GM18502 (cell line): ENCODE data around the gene GREB1L.

Experiments
- ATAC-seq: cut with Tn5 transposase; IDR thresholded peaks from one replicate; pipeline ENCODE4 v1.9.1; 2021; ENCODE audit warnings: mild to moderate bottlenecking; ENCODE audit not compliant: unreplicated experiment, poor library complexity

The GREB1L gene

DNA sequence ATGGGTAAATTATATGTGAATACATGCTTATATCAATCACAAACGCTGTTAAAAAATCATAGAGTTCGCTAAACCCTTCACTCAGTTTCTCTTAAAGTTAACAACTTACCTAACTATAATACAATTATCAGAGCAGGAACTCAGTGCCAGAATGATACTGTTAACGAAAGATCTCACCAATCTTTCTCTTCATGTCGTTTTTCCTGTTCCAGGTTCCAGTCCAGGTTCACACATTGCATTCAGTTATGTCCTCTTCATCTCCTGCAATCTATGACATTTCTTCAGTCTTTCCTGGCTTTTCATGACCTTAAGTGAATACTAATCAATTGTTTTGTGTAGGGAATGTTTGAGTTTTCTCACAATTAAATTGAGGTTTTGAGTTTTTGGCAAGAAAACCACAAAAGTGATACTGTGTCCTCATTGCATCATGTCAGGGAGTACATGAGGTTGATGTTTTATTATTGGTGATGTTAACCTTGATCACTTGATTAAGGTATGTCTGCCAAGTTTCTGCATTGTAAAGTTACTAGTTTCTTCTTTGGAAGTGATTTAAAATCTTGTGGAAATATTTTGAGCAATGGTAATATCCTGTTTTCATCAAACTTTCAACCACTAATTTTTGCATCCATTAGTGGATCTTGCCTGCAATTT, 226.6 kb downstream of the GREB1L start:
- ATAC-seq, result no peak

DNA sequence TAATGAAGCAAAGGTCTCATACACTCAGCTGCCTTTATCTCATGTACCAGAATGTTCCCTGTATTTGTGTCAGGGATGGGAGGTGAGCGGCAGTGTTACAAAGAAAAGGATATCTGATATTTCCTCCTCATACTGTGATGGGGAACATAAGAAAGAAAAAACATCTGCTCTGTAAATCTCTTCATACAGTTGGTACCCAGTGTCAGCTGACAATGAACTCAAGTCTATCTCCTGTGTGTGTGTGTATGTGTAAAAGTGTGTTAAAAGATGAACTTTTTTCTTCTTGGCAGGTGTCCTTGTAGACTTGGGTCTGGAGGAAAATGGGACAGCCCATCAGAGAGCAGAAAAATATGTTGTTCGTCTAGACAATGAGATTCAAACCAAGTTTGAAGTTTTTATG, 230.7 kb downstream of the GREB1L start:
- no peak for ATAC-seq

GRCh38 chr18:21474621-21475020, 232.6 kb downstream of the GREB1L start:
- ATAC-seq, result no peak

- ATAC-seq, result no peak
Observed at GRCh38 chr18:21479721-21480120, 237.7 kb downstream of the GREB1L start.

- no peak for ATAC-seq
Observed at GRCh38 chr18:21481739-21482138, 239.7 kb downstream of the GREB1L start.

- no peak for ATAC-seq
Observed at GRCh38 chr18:21483051-21483450, 241.0 kb downstream of the GREB1L start.

DNA sequence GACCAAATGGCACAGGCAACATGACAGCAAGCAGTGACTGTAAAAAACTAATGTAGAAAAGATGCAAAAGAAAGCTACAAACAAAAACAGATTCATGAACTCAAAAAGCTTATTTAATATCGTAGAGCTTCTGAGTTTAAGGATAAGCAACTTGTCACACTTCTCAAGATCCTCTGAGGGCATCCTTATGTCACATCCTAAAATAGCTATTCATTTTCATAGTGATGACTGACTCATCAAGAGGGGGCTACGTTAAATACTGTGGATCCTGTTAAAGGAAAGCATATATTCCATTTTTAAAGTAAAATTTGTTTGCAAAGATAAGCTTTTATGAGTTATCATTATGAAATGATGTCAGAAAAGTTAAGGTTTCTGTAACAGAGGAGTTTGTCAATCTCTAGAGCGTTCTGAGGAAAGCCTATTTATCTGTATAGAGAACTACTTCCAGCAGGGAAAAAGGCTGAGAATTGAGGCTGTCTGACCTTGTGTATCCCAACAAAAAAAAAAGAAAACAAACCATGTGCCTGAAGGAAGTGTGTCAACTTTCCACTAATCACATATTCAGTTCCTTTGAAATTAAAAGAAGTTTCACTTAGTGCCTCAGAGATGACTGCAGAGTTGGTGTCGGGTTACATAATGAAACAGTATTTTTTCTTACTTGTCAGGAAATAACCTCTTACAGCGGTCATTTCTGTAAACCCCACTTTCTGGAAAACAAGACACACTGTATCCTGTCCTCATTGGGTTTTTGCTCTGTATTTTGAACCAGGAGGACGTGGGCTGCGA, 243.0 kb downstream of the GREB1L start:
- no peak for ATAC-seq

DNA sequence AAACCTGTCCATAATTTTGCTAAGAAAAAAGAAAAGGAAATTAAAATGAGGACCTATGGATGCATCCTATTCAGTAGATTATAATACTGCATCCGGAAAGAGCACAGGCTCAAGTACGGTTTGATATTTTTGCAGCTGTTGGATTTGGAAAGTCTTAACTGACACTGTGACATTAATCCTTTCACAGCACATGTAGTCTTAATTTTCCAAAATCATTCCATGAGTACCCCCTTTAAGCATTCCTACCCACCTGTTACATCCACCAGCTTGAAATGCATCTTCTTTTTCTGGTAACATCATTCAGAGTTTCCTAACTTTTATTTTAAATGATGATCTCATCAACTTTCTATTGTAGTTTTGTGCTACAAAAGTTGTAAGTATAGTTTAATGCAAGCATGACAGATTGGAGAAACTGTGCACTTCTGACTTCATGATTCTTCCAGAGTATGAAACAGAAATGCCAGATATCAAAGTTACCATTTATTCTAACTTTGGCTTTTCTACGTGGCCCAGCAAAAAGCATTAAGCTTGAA, 244.9 kb downstream of the GREB1L start:
- ATAC-seq, result no peak

DNA sequence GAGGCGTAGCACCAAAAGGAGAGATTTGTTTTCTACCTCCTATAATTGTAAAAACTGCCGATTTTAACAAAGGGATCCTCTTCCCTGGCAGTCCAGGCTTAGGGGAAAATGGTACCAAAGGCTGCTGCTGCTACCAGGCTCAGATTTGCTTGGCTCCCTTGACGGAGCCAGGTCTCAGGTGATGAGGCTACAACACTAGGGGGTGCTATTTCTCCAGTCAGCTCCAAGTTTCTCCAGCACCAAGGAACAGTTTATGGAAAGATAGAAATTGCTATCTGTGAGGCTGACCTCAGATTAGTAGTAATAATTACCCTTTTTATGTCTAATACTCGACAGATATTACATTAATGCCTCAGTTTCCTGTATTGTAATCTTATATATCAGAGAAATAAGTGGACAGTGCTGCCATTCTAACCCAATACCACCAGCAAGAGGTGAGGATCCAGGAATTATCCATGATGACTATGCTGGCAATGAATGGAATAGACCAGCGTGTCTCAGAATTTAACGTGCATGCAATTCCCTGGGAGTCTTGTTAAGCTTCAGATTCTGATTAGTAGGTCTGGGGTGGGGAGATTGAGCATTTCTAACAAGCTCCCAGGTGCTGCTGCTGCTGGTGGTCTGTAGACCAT, 247.2 kb downstream of the GREB1L start:
- ATAC-seq, result no peak

DNA sequence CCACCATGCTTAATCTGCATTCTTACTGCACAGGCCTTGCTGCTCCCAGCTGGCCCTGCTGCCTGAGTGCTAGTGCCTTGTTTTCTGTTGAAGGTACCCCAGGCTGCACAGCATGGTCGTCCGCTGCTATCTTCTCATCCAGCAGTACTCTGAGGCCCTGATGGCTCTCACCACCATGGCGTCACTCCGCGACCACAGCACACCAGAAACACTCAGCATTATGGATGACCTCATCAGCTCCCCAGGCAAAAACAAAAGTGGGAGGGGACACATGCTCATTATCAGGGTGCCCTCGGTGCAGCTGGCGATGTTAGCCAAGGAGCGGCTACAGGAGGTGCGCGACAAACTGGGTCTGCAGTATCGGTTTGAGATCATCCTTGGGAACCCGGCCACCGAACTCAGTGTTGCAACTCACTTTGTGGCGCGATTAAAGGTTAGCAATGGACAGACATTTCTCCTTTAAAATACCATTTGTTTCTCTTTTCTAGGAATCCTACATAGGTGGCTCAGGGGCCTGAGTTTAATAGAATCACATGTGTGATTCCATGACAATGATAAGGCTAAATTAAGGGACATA, 248.0 kb downstream of the GREB1L start:
- no peak for ATAC-seq

DNA sequence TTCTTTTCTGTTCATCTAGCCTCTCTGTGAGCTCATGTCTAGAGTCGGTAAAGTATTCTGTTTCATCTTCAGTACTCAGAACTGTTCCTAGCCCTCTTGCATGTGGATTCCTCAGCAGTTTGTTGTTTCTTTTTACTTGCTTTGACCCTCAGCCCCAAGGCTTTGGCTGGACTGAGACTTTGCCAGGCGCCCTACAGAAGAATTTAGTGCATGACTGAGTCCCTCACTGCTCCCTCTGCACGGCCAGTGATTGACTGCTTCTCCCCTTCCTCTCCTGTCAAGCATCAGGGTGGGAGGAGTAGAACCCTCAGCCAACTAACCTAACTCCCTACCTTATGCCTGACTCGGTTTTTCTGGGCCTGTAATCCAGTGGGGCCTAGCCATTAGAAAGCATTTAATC, 248.7 kb downstream of the GREB1L start:
- ATAC-seq, result no peak

GRCh38 chr18:21496277-21496835, 254.3 kb downstream of the GREB1L start:
- ATAC-seq, result no peak

GRCh38 chr18:21499997-21500396, 258.0 kb downstream of the GREB1L start:
- ATAC-seq, result no peak

DNA sequence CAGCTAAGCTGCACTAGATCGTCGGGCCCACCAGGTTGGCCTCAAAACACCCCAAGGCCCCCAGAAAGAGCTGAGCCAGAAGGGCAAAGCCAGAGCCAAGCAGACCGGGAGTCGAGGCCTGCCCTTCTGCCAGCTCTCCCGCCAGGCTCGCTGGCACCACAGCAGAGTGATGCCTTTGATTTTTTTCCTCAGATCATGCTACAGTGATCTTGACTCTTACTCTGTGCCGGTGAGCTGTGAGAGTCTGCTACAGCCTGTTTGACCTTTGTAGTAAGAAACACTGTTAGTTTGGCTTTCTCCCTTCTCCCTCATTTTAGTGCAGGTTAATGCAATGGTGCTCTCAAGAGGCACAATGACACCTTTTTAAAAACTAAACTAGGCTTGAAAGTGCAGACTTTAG, 260.6 kb downstream of the GREB1L start:
- ATAC-seq, result no peak

DNA sequence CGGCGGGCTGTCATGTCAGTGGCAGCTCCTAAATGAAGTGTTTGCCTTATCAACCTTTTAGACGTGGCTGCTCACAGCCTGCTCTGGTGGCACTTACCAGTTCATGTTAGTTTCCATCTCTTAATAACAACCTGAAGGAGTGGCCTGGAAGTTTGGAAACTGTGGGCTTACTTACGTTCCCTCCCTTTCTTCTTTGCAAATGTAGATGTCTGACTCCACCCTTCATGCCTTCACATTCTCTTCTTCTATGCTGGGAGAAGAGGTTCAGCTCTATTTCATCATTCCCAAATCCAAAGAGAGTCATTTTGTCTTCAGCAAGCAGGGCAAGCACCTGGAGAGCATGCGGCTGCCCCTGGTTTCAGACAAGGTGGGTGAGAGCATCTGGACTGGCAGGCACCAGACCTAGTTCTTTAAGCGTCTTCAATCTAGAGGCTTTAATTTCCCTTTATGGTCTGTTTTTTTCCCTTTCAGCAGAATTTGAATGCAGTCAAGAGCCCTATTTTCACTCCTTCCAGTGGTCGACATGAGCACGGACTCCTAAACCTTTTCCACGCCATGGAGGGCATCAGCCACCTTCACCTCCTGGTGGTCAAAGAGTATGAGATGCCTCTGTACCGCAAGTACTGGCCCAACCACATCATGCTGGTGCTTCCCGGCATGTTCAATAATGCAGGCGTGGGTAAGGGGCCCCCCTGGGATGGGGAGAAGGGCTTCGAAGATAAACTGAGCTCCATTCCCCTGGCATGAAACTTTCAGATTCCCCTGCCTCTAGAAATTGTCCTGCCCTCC, 266.1 kb downstream of the GREB1L start:
- ATAC-seq, result no peak

- no peak for ATAC-seq
Observed at GRCh38 chr18:21509062-21509461, 267.0 kb downstream of the GREB1L start.

DNA sequence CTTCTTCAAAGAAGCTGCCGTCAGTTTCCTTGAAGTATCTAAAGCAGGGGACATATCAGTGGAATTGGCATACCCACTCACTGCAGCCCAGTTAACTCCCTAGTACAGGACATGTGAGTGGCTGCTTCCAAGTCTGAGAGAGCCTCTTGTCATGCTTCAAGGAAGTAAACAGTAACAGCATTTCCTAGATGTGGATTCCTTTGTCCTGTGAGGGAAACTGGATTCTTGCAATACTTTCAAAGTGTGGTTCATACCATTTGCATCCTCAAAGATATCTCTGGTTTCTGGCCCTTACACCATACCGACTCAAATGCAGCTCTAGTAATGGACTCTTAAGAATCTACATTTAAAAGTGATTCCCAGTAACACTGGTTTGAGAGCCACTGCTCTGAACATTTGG, 271.3 kb downstream of the GREB1L start:
- no peak for ATAC-seq

DNA sequence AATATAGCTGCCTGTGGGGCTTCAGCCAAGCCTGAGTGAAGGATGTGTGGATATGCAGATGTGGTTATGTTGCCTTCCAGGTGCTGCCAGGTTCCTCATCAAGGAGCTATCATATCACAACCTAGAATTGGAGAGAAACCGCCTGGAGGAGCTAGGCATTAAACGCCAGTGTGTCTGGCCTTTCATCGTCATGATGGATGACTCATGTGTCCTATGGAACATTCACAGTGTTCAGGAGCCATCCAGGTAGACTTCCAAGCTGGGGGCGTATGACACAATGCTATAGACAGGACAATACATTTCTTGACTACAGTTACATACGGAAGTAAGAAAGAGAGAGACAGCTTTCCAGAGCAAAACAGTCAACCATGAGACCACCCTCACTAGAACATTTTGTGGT, 271.7 kb downstream of the GREB1L start:
- ATAC-seq, result no peak

DNA sequence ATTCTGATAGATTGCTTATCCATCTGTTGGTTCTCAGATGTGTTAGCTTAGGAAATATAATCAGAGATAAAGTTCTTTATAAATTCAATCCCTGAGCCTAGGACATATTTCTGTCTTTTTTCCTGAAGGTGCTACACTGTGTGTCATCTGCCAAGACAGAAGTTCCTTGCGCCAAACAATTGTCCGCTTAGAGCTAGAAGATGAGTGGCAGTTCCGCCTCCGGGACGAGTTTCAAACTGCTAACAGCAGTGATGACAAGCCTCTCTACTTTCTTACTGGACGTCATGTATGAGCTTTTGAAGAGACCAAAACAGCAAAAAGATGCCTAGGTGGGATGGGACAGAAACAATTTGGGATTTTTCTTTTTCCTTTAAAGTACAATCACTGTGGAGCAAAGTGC, 280.5 kb downstream of the GREB1L start:
- no peak for ATAC-seq

DNA sequence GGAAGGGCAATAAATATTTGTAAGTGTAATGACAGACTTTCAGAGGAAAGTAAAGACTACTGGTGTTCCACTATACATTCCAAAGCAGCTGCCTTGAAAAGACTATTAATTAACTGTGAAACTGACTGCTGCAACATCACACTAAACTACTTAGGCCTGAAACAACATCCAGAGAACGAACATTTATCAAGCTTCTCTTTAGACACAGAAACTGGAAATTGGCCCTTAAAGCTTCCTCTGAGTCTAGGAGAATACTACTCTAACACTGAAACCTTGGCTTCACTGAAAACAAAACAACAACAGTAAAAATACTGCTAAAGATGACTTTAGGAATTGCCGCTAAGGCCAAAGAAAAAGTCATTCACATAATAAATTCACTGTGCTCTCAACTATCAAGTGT, 283.9 kb downstream of the GREB1L start:
- ATAC-seq, result no peak
